SK-N-SH (cell line): Measurements from ENCODE around the gene SLCO2A1.

Experiments
- CHD2 ChIP-seq: fragments of 150-350 bp; IDR thresholded peaks from 2 replicates; pipeline ENCODE4 v1.6.1; 2018; ENCODE audit warnings: low read length; ENCODE audit not compliant: partially characterized antibody
- MXI1 ChIP-seq: IDR thresholded peaks from 2 replicates; pipeline ENCODE4 v1.6.1; 2012; ENCODE audit warnings: mild to moderate bottlenecking, low read depth, low read length, improper control_type of control experiment
- POLR2AphosphoS5 ChIP-seq: IDR thresholded peaks from 2 replicates; pipeline ENCODE4 v1.6.1; 2012; ENCODE audit warnings: low read depth, low read length
- RAD21 ChIP-seq: IDR thresholded peaks from 2 replicates; pipeline ENCODE4 v1.6.1; 2012; ENCODE audit warnings: mild to moderate bottlenecking, low read length
- RCOR1 ChIP-seq: fragments of 150-350 bp; IDR thresholded peaks from 2 replicates; pipeline ENCODE4 v1.6.1; 2017; ENCODE audit warnings: antibody characterized with exemption, low read length
- YY1 ChIP-seq: IDR thresholded peaks from 2 replicates; pipeline ENCODE4 v1.4.0; 2012; ENCODE audit warnings: low read depth, mild to moderate bottlenecking
- TF ChIP-seq, protein P1 (sequence below): fragments of 150-350 bp; IDR thresholded peaks from 2 replicates; pipeline ENCODE4 v1.6.1; 2017; ENCODE audit warnings: antibody characterized with exemption, low read length, low read depth, borderline replicate concordance
- TF ChIP-seq, protein P2 (sequence below): fragments of 200-600 bp; sonication (generic); IDR thresholded peaks from 2 replicates; pipeline ENCODE4 v1.6.1; 2017; ENCODE audit warnings: antibody characterized with exemption, mild to moderate bottlenecking, moderate library complexity
- TF ChIP-seq, protein P3 (sequence below): IDR thresholded peaks from 2 replicates; pipeline ENCODE4 v1.6.1; 2012; ENCODE audit warnings: mild to moderate bottlenecking, low read depth, low read length, moderate library complexity
- TF ChIP-seq, protein P4 (sequence below): fragments of 150-350 bp; IDR thresholded peaks from 2 replicates; pipeline ENCODE4 v1.6.1; 2016; ENCODE audit warnings: mild to moderate bottlenecking, low read depth, low read length
- TF ChIP-seq, protein P5 (sequence below): IDR thresholded peaks from 2 replicates; pipeline ENCODE4 v1.4.0; 2012; ENCODE audit warnings: low read depth

DNA sequence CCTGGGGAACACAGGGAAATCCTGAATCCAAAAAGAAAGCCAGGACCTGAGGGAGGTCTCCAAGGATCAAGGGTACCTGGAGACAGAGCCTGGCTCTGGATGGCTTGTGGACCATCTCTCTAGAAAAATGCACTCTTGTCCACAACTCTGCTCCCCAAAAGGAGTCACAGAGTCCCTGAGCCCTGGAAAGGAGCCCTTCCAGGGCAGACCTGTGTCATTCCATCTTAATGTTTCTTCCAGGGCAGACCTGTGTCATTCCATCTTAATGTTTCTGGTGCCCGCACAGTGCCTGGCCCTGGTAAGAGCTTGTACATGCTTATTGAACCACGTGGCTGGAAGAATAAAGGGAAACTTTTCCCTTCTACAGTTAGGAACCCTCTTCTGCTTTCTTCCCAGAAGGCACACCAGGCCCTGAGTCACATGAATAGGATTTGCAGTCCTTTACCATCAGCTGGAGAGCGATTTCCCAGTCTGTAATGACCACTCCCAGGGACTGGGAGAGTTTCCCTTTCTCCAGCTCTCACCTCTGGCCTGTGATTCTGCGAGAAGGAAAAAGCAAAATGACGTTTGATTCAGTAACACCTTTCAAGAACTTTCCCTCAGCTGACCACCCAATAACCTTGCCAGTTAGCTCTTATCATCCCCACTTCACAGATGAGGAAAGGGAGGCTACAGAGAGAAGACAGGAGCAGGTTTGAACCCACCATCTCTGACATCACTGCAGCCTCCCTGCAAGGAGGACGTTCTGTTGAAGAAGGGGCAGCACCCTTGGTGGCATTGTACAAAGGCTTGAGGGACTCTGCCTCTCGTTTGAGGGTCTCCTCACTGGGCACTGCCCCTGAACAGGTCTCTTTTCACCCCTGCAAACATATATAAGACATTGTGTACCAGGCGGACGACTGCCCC lies 35.8 kb upstream of the SLCO2A1 start:
- TF ChIP-seq RCOR1 (no peak), YY1 (no peak), RAD21 (no peak), POLR2AphosphoS5 (no peak), MXI1 (no peak), CHD2 (no peak)
- TF ChIP-seq, protein P1, sequence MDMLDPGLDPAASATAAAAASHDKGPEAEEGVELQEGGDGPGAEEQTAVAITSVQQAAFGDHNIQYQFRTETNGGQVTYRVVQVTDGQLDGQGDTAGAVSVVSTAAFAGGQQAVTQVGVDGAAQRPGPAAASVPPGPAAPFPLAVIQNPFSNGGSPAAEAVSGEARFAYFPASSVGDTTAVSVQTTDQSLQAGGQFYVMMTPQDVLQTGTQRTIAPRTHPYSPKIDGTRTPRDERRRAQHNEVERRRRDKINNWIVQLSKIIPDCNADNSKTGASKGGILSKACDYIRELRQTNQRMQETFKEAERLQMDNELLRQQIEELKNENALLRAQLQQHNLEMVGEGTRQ, result no peak
- TF ChIP-seq, protein P2, sequence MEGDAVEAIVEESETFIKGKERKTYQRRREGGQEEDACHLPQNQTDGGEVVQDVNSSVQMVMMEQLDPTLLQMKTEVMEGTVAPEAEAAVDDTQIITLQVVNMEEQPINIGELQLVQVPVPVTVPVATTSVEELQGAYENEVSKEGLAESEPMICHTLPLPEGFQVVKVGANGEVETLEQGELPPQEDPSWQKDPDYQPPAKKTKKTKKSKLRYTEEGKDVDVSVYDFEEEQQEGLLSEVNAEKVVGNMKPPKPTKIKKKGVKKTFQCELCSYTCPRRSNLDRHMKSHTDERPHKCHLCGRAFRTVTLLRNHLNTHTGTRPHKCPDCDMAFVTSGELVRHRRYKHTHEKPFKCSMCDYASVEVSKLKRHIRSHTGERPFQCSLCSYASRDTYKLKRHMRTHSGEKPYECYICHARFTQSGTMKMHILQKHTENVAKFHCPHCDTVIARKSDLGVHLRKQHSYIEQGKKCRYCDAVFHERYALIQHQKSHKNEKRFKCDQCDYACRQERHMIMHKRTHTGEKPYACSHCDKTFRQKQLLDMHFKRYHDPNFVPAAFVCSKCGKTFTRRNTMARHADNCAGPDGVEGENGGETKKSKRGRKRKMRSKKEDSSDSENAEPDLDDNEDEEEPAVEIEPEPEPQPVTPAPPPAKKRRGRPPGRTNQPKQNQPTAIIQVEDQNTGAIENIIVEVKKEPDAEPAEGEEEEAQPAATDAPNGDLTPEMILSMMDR, result no peak
- TF ChIP-seq, protein P3, sequence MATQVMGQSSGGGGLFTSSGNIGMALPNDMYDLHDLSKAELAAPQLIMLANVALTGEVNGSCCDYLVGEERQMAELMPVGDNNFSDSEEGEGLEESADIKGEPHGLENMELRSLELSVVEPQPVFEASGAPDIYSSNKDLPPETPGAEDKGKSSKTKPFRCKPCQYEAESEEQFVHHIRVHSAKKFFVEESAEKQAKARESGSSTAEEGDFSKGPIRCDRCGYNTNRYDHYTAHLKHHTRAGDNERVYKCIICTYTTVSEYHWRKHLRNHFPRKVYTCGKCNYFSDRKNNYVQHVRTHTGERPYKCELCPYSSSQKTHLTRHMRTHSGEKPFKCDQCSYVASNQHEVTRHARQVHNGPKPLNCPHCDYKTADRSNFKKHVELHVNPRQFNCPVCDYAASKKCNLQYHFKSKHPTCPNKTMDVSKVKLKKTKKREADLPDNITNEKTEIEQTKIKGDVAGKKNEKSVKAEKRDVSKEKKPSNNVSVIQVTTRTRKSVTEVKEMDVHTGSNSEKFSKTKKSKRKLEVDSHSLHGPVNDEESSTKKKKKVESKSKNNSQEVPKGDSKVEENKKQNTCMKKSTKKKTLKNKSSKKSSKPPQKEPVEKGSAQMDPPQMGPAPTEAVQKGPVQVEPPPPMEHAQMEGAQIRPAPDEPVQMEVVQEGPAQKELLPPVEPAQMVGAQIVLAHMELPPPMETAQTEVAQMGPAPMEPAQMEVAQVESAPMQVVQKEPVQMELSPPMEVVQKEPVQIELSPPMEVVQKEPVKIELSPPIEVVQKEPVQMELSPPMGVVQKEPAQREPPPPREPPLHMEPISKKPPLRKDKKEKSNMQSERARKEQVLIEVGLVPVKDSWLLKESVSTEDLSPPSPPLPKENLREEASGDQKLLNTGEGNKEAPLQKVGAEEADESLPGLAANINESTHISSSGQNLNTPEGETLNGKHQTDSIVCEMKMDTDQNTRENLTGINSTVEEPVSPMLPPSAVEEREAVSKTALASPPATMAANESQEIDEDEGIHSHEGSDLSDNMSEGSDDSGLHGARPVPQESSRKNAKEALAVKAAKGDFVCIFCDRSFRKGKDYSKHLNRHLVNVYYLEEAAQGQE, result no peak
- TF ChIP-seq, protein P4, sequence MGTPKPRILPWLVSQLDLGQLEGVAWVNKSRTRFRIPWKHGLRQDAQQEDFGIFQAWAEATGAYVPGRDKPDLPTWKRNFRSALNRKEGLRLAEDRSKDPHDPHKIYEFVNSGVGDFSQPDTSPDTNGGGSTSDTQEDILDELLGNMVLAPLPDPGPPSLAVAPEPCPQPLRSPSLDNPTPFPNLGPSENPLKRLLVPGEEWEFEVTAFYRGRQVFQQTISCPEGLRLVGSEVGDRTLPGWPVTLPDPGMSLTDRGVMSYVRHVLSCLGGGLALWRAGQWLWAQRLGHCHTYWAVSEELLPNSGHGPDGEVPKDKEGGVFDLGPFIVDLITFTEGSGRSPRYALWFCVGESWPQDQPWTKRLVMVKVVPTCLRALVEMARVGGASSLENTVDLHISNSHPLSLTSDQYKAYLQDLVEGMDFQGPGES, result no peak
- TF ChIP-seq, protein P5, sequence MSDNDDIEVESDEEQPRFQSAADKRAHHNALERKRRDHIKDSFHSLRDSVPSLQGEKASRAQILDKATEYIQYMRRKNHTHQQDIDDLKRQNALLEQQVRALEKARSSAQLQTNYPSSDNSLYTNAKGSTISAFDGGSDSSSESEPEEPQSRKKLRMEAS, result no peak
